Activated CD8-positive, alpha-beta T cell treated with anti-CD3 and anti-CD28 coated beads, Interleukin-2, amount 10 ng/mL, durations not matched to agents 7 days and 5 days (primary cell): ENCODE results near the gene NAB2. TPM values are rescaled to one million over a fixed set of nuclear protein-coding genes. Genes with fewer than 3 reads are reported as not detected.
A peak's percentile ranks its signal among the peaks of the same experiment; 100 is the strongest.

Source experiments
- ATAC-seq: fragments of 150-1000 bp; cut with Tn5 transposase; one replicate; pipeline ENCODE4 v1.10.0; 2021; ENCODE audit warnings: moderate library complexity
- CTCF ChIA-PET: fragments of 350-600 bp; sonication (Branson Sonifier 250); formaldehyde crosslinking; loops from one replicate; lab custom pipeline; 2021; ENCODE audit warnings: antibody characterized with exemption; lab: Charles Lee
- POLR2A ChIA-PET: fragments of 350-600 bp; sonication (Branson Sonifier 250); formaldehyde crosslinking; loops from one replicate; lab custom pipeline; 2021; ENCODE audit warnings: antibody characterized with exemption; lab: Charles Lee
- DNase-seq: peaks from one replicate; pipeline ENCODE4 v3.0.0-alpha.2; 2020
- H3K27ac Mint-ChIP-seq: one replicate; pipeline ENCODE4 v1.8.0; 2021; ENCODE audit warnings: mild to moderate bottlenecking, mixed read lengths
- H3K27me3 Mint-ChIP-seq: one replicate; pipeline ENCODE4 v1.8.0; 2021; ENCODE audit warnings: low read depth, mixed read lengths
- H3K36me3 Mint-ChIP-seq: one replicate; pipeline ENCODE4 v1.8.0; 2021; ENCODE audit warnings: low read depth, mixed read lengths
- H3K4me1 Mint-ChIP-seq: one replicate; pipeline ENCODE4 v1.8.0; 2021; ENCODE audit warnings: low read depth, mixed read lengths
- H3K4me3 Mint-ChIP-seq: one replicate; pipeline ENCODE4 v1.8.0; 2021; ENCODE audit warnings: mild to moderate bottlenecking, mixed read lengths
- H3K9me3 Mint-ChIP-seq: one replicate; pipeline ENCODE4 v1.8.0; 2022; ENCODE audit warnings: mixed read lengths; ENCODE audit not compliant: insufficient read depth
- total RNA-seq, 2 experiments: library from RNA; stranded (reverse); gene quantifications; one replicate each; pipeline ENCODE4 v1.2.3, GENCODE V29; 2021

The NAB2 gene
- total RNA-seq, 2 experiments from 2014 or later = 12.9 to 13.7 TPM

- H3K9me3 Mint-ChIP-seq = peaks cover 8% of the 10 kb centered on the region
- H3K36me3 Mint-ChIP-seq = no peaks in the 10 kb centered on the region
- H3K27ac Mint-ChIP-seq = no peak overlapping the region
- ATAC-seq (no peak), DNase-seq (no peak)
- ChIA-PET CTCF (interaction anchor here (1.1 to 12.3 kb wide), 8 partner anchors 15 to 118 kb away, joined by 3 to 178 read pairs (median 10); partner anchors contain the start of gene STAT6), POLR2A (no interaction called here)
- no peak overlapping the region for H3K4me3 Mint-ChIP-seq
- peaks cover 4% of the 10 kb centered on the region for H3K4me1 Mint-ChIP-seq
- peaks cover 49% of the 10 kb centered on the region for H3K27me3 Mint-ChIP-seq
Measured at GRCh38 chr12:57126561-57126960, 37.6 kb downstream of the NAB2 start.

GRCh38 chr12:57127101-57127725 is 38.3 kb downstream of the NAB2 start:
- H3K27ac Mint-ChIP-seq = no peak overlapping the region
- DNase-seq = peak; percentile 62
- H3K36me3 Mint-ChIP-seq = no peaks in the 10 kb centered on the region
- POLR2A ChIA-PET = interaction anchor here (0.6 to 1.9 kb wide), 4 partner anchors 12 to 402 kb away, joined by 3 to 10 read pairs (median 3); partner anchors contain the start of gene NACA
- H3K9me3 Mint-ChIP-seq = peaks cover 8% of the 10 kb centered on the region
- CTCF ChIA-PET = interaction anchor here (1.1 to 12.3 kb wide), 7 partner anchors 16 to 119 kb away, joined by 3 to 178 read pairs (median 4); partner anchors contain the start of gene STAT6
- peak overlapping the region; percentile 53 for H3K4me3 Mint-ChIP-seq
- ATAC-seq = peak; percentile 41
- peaks cover 53% of the 10 kb centered on the region for H3K27me3 Mint-ChIP-seq
- H3K4me1 Mint-ChIP-seq = peaks cover 4% of the 10 kb centered on the region

GRCh38 chr12:57127726-57128518 is 39.0 kb downstream of the NAB2 start, which contains the start of gene LRP1:
Gene LRP1 (plus strand): TSS chr12:57128483. CDS start chr12:57128965, 482 bp downstream.
- Mint-ChIP-seq H3K27ac (no peak within 1 kb of the TSS), H3K36me3 (no peaks in the 10 kb centered on the region), H3K27me3 (peaks cover 59% of the 10 kb centered on the region), H3K4me3 (peak within 1 kb of the TSS; percentile 74), H3K9me3 (peaks cover 5% of the 10 kb centered on the region), H3K4me1 (peaks cover 4% of the 10 kb centered on the region)
- ATAC-seq (peak; percentile 58), DNase-seq (peak; percentile 71)
- ChIA-PET POLR2A (interaction anchor here (0.6 to 1.9 kb wide), 6 partner anchors 11 to 403 kb away, joined by 3 to 10 read pairs (median 3); partner anchors contain the start of gene NACA), CTCF (interaction anchor here (0.8 to 12.3 kb wide), 8 partner anchors 10 to 119 kb away, joined by 3 to 178 read pairs (median 4); partner anchors contain the start of gene STAT6)

- H3K9me3 Mint-ChIP-seq = peaks cover 4% of the 10 kb centered on the region
- H3K4me3 Mint-ChIP-seq = peak overlapping the region; percentile 19
- POLR2A ChIA-PET = interaction anchor here (0.8 to 1.9 kb wide), 4 partner anchors 17 to 403 kb away, joined by 3 to 10 read pairs (median 3); partner anchors contain the start of gene NACA
- H3K4me1 Mint-ChIP-seq = peaks cover 4% of the 10 kb centered on the region
- peaks cover 56% of the 10 kb centered on the region for H3K27me3 Mint-ChIP-seq
- DNase-seq (no peak), ATAC-seq (no peak)
- H3K27ac Mint-ChIP-seq = no peak overlapping the region
- no peaks in the 10 kb centered on the region for H3K36me3 Mint-ChIP-seq
- CTCF ChIA-PET = interaction anchor here (0.8 to 12.3 kb wide), 6 partner anchors 11 to 85 kb away, joined by 3 to 178 read pairs (median 4); partner anchors contain the start of gene STAT6
Measured at GRCh38 chr12:57128519-57129247, 39.8 kb downstream of the NAB2 start.

- no peaks in the 10 kb centered on the region for H3K36me3 Mint-ChIP-seq
- ChIA-PET CTCF (interaction anchor here (1.3 to 3.1 kb wide), 4 partner anchors 18 to 84 kb away, joined by 3 to 17 read pairs (median 7); partner anchors contain the start of gene STAT6), POLR2A (interaction anchor here (0.8 to 1.9 kb wide), 2 partner anchors 17 kb away, joined by 5 to 10 read pairs; no protein-coding TSS in a partner anchor)
- no peak overlapping the region for H3K27ac Mint-ChIP-seq
- H3K27me3 Mint-ChIP-seq = peaks cover 52% of the 10 kb centered on the region
- peak overlapping the region; percentile 43 for H3K4me3 Mint-ChIP-seq
- no peaks in the 10 kb centered on the region for H3K9me3 Mint-ChIP-seq
- no peak for ATAC-seq
- DNase-seq = no peak
- peaks cover 4% of the 10 kb centered on the region for H3K4me1 Mint-ChIP-seq
Measured at GRCh38 chr12:57129321-57129842, 40.5 kb downstream of the NAB2 start.

GRCh38 chr12:57129889-57130288 is 41.0 kb downstream of the NAB2 start:
- H3K36me3 Mint-ChIP-seq = no peaks in the 10 kb centered on the region
- ChIA-PET CTCF (interaction anchor here (1.3 to 2.4 kb wide), 3 partner anchors 18 to 83 kb away, joined by 3 to 8 read pairs (median 6); partner anchors contain the start of gene STAT6), POLR2A (interaction anchor here (0.8 kb wide), 1 partner anchor 18 kb away, joined by 5 read pairs; no protein-coding TSS in a partner anchor)
- ATAC-seq = no peak
- peaks cover 4% of the 10 kb centered on the region for H3K4me1 Mint-ChIP-seq
- no peak overlapping the region for H3K27ac Mint-ChIP-seq
- DNase-seq = no peak
- peak overlapping the region; percentile 43 for H3K4me3 Mint-ChIP-seq
- H3K9me3 Mint-ChIP-seq = no peaks in the 10 kb centered on the region
- H3K27me3 Mint-ChIP-seq = peaks cover 47% of the 10 kb centered on the region

- Mint-ChIP-seq H3K4me1 (peaks cover 4% of the 10 kb centered on the region), H3K36me3 (no peaks in the 10 kb centered on the region), H3K4me3 (no peak overlapping the region), H3K27me3 (peaks cover 44% of the 10 kb centered on the region), H3K9me3 (no peaks in the 10 kb centered on the region), H3K27ac (no peak overlapping the region)
- ChIA-PET POLR2A (no interaction called here), CTCF (interaction anchor here (0.6 to 2.4 kb wide), 3 partner anchors 9 to 52 kb away, joined by 4 to 8 read pairs (median 6); partner anchors contain the start of gene STAT6)
- no peak for DNase-seq
- ATAC-seq = no peak
Measured at GRCh38 chr12:57130941-57131340, 42.0 kb downstream of the NAB2 start.

GRCh38 chr12:57131896-57132744 is 43.2 kb downstream of the NAB2 start:
- DNase-seq (no peak), ATAC-seq (no peak)
- Mint-ChIP-seq H3K36me3 (no peaks in the 10 kb centered on the region), H3K4me1 (peaks cover 4% of the 10 kb centered on the region), H3K4me3 (no peak overlapping the region), H3K27me3 (peaks cover 32% of the 10 kb centered on the region), H3K27ac (no peak overlapping the region), H3K9me3 (no peaks in the 10 kb centered on the region)
- POLR2A ChIA-PET = no interaction called here
- CTCF ChIA-PET = interaction anchor here (1.0 to 2.4 kb wide), 4 partner anchors 8 to 111 kb away, joined by 3 to 8 read pairs (median 6); partner anchors contain the start of gene STAT6

- H3K9me3 Mint-ChIP-seq = no peaks in the 10 kb centered on the region
- no peak overlapping the region for H3K27ac Mint-ChIP-seq
- peaks cover 2% of the 10 kb centered on the region for H3K4me1 Mint-ChIP-seq
- ATAC-seq = no peak
- H3K36me3 Mint-ChIP-seq = no peaks in the 10 kb centered on the region
- H3K27me3 Mint-ChIP-seq = peaks cover 31% of the 10 kb centered on the region
- POLR2A ChIA-PET = no interaction called here
- CTCF ChIA-PET = interaction anchor here (1.1 to 1.9 kb wide), 3 partner anchors 9 to 50 kb away, joined by 3 to 7 read pairs (median 4); no protein-coding TSS in a partner anchor
- no peak overlapping the region for H3K4me3 Mint-ChIP-seq
- no peak for DNase-seq
Measured at GRCh38 chr12:57133013-57133569, 44.2 kb downstream of the NAB2 start.

GRCh38 chr12:57133916-57134315 is 45.0 kb downstream of the NAB2 start:
- Mint-ChIP-seq H3K9me3 (no peaks in the 10 kb centered on the region), H3K36me3 (no peaks in the 10 kb centered on the region), H3K27ac (no peak overlapping the region), H3K4me1 (peaks cover 2% of the 10 kb centered on the region), H3K27me3 (peaks cover 31% of the 10 kb centered on the region), H3K4me3 (no peak overlapping the region)
- ATAC-seq = no peak
- no peak for DNase-seq
- POLR2A ChIA-PET = no interaction called here
- CTCF ChIA-PET = interaction anchor here (1.7 kb wide), 1 partner anchor 49 kb away, joined by 4 read pairs; no protein-coding TSS in a partner anchor
